NCI-H526 (cell line): ENCODE data around the gene FAM187B.
"Not testable (repeated sequence)": the region's sequence is repeated elsewhere in the genome, so short reads cannot be mapped to it uniquely, and the experiment has no call there.

Source experiments
- DNase-seq, 2 experiments: peaks; one replicate each; lab custom pipeline; 2025; lab: John Stamatoyannopoulos, UW

FAM187B gene

DNA sequence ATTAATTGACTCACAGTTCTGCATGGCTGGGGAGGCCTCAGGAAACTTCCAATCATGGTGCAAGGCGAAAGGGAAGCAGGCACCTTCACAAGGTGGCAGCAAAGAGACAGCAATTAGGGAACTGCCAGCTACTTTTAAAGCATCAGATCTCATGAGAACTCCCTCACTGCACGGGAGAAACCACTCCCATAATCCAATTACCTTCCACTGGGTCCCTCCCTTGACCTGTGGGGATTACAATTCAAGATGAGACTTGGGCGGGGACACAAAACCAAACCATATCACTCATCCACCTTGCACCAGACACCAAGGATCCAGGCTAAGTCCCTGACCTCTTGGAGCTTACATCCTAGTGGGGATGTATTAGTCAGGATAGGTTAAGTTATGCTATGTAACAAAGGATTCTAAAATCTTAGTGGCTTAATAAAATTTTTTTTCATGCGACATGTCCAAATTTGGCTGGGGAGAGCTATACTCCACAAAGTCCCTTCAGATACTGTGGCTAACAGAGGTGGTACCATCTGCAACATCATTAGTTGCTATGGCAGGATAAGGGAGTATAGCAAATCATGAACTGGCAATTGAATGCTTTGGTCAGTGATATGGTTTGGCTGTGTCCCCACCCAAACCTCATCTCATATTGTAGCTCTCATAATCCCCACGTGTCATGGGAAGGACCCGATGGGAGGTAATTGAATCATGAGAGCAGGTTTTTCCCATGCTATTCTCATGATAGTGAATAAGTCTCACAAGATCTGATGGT lies 8.3 kb upstream of the FAM187B start:
- peak in 1 of 2 experiments; percentile 38 for DNase-seq

DNA sequence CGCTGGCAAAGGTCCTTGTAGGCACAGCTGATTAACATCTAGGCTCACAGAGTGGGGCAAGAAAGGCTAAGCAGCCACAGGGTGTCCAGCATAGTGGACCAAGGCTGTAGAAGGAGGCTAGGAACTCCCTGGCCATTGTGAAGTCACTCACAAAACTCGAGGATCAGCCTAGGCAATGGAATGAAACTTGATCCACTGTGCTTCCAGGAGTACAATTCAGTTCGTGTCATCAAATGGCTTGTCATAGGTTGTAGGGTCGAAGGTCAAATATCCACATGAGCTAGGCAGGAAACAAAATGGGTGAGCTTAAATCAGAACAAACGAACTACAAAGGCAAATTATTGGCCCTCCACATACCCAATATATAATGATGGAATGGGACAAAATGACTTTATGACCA lies 4.4 kb upstream of the FAM187B start:
- no peak for DNase-seq

DNA sequence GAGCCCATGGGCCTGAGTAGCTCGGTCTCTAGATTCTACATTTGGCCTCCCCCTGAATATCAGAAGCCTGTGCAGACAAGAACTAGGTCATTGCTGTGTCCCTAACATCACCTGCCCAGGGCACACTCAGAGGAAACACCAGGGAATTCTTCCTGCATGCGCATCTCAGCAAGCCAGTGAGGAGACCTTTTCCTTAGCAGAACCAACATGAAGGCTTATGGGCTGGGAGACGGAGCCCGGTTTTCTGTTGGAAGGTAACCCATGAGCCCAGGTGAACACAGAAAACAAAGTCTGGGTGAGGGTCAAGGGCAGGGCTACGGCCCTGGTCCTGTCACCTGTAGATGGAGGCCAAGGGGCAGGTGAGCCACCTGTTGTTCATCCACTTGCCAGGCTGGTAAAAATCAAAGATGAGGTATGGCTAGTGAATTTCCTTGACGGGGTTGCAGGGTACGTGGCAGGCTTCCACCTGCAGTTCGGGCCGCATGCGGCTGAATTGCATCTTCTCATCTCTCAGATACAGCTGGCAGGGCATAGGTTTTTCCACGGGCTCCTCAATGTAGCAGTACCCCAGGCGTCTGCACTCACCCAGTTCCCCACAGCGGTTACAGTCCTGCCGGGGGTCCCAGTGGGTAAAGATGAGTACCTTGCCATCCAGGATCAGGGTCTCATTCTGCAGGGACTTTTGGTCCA lies 3.6 kb upstream of the FAM187B start:
- no peak for DNase-seq

DNA sequence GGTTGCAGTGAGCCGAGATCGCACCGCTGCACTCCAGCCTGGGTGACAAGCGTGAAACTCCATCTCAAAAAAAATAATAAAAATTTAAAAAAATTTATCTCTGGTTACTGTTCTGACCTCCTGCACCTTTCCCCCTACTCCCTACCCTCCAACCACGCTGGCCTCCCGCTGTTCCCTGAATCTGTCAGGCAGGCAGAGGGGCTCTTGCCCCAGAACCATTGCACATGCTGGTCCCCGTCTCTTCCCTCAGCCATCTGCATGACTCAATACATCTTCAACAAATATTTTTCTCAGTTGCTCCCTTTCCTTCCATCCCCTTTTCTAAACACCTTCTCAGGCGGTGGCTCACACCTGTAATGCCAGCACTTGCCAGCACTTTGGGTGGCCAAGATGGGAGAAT lies 1.1 kb upstream of the FAM187B start:
- DNase-seq: no peak

DNA sequence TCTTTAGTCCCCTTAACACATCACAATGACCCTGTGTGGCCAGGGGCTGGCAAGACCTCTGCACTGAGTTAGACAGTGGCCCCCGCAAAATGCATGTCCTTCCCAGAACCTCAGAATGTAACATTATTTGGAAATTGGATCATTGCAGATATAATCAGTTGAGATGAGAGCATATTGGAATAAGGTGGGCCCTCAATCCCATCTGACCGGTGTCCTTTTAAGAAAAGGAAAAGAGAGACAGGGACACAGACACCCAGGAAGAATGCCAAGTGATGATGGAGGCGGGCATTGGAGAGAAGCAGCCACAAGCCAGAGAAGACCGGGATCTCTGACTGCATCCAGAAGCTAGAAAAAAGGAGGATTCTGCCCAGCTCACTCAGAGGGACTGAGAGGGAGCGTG lies 1.8 kb downstream of the FAM187B start:
- DNase-seq: no peak

DNA sequence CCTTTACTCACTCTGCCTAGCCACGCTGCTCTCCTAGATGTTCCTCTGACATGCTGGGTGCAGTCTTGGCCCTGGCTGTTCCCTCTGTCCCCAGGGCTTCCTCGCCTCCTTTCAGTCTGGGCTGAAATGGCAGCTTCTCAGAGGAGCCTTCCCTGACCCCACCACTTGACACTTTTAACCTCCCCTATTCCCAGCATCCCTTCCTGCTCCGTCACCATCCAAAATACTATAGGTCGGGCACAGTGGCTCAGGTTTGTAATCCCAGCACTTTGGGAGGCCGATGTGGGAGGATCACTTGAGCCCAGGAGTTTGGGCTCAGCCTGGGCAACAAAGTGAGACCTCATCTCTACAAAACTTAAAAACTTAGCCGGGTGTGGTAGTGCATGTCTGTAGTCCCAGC lies 2.6 kb downstream of the FAM187B start:
- no peak for DNase-seq

DNA sequence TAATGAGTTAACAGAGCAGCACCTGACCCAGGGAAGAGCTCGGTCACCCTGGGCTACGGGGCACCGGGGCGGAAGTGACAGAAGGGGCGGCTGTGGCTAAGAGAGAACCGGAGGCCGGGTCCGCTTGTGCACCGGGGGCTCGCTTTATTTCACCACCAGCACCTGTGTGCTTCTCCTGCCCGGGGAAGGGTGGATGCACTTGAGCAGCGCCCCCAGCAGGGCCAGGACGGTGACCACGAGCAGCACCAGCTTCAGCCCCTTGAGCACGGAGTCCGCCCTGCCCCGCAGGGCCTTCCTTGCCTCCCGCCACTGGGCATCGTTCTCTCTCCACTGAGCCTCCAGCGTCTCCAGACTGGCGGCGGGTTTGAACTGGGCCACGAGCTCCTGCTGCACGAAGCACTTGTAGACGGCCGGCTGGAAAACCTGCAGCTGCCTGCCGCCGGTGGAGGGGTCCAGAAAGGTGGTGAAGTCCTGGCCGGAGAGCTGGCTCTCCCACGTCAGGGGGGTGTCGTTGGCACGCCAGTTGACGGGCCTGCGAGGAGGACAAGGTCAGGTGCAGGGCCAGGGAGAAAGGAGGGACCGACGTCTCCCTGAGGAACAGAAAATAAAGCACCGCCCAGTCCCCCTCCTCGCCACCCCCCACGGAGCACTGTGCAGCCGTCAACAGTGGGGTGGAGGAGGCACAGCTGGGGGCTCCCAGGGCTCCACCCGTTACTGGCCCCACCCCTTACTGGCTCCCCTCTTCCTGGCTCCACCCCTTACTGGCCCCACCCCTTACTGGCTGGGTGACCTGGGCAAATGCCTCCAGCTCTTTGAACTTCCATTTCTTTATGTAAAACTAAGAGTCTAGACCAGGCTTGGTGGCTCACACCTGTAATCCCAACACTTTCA lies 3.6 kb downstream of the FAM187B start:
- DNase-seq: no peak

DNA sequence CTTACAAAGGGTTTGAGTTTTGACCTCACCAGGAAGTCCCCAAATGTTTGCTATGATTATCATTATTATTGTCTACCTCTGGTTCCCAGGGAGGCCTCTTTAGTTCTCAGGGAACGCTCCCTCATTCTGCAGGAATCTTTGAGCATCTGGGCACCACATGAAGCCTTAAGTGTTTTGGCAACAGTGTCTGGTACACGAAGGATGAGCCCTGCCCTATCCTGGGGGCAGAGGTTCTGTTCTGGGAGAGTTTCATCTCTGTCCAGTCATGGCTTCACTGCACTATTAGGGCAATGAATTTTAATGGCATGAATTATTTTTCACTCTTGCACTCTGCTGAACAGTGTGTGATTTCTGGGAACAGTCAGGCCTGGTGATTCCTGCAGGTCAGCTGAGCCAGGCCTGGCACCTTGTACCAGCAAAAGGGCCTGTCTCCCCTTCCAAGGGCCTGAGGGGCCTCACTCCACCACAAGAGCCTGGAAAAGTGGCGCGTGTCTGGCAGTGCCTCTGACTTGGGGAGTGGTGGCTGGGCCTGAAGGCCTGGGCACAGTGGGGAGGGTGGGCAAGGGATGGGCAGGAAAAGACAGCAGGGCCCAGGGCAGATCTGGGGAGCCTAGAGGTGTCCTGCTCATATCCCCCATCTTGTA lies 4.6 kb downstream of the FAM187B start:
- no peak for DNase-seq

DNA sequence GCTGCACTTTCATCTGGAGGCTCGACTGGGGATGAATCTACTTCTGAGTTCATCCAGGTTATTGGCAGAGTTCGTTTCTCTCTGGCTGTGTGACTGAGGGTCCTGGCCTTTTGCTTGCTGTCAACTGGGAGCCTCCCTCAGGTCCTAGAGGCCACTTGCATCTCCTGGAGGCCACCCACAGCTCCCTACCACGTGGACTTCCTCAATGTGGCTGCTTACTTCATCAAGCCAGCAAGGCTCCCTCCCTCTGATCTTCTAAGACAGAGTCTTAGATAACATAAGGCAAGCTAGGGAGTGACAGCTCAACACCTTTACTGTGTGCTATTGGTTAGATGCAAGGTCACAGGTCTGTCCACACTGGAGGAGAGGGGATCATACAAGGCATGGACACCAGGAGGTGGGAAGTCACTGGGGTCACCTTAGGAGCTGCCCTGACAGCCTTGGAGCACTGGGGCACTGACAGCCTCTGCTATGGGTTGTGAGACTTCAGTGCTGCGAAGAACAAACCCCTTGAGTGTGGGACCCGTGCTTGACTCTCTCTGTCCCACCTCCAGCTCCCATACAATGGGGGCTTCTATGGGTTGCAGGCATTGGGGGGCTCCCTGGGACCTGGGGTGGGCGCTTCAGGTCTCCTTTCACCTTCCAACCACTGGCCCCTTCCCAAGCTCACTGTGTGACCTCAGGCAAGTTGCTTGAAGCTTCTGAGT lies 5.3 kb downstream of the FAM187B start:
- no peak for DNase-seq

DNA sequence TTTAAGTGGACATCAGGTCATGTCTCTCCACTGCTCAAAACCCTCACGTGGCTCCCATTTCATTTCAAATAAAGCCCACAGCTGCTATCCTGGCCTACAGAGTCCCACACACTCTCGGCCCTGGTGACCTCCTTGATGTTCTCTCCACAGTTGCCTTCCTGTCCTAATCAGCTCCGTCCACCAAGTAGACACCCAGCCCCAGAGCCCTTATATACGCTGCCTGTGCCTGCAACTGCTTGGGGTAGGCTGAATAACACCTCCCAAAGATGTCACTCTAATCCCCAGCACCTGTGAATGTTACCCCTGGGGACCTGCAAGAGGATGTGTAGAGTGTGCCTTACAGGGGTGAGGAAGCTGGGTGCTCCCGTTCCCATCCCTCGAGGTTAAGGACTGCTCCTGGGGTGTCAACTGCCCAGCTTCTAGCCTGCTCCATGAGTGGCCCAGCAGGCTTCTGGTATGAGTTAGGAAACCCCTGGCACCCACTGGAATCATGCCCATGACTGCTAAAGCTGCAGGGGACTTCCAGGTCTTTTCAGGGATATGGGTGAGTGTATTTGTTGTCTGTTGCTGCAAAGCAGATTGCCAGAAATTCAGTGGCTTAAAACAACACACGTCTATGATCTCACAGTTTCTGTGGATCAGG lies 6.0 kb downstream of the FAM187B start:
- no peak for DNase-seq

DNA sequence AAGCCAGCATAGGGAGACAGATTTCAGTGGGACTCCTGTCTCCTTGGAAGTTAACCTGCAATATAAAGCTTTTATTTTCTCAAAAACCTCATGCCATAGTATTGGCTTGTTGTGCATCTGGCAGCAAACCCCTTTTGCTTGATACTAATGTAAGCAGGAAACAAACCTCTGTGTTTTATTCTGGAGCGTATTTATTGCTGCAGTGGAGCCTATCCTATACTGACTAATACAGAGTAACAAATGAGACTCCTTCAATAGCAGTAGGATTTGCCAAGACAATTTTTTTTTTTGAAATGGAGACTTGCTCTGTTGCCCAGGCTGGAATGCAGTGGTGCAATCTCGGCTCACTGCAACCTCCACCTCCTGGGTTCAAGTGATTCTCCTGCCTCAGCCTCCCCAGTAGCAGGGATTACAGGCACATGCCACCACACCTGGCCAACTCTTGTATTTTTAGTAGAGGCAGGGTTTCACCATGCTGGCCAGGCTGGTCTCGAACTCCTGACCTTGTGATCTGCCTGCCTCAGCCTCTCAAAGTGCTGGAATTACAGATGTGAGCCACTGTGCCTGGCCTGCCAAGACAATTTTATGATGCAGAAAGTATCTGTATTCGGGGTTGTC lies 7.5 kb downstream of the FAM187B start:
- not testable (repeated sequence) for DNase-seq

DNA sequence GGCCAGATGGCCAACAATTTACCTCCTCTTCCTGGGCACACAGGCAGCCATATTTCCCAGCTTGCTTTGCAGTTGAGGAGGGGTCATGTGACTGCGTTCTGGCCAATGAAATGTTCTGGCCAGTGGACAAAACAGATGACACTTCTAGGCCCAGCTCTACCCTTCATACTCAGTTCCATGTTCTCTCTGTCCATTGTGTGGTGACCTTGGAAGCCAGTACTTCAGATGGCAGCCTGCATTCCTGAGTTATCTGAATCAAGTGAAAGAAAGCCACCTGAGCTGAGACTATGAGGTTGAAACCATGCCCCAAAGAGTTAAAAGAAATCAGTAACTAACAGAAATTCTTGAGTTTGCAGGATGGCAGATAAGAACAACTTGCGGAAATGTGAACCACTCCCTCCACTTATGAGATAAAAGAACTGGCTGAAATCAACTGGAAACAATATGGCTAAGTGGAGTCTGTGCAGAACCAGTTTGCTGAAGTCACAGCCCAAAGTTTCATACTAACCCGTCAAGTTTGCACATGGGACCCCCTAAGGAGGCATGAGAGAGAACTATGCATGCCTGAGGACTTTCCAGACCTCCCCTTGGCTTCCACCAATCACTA lies 8.1 kb downstream of the FAM187B start:
- no peak for DNase-seq

DNA sequence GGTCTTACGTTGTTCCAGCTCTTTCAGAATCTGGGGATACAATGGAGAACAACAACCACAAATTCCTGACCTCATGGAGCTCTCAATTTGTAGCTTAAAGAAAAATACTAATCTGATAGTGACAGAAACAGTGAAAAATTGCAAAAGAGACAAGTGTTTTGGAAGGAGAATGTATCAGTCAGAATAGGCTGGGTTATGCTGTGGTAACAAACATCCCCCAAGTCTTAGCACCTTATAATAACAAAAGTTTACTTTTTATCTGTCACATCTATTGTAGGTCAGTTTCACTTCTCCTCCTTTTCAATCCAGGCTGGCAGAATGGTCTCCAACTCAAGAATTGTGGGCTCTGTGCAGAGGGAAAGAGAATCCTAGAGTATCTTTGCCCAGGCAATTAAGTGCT lies 9.5 kb downstream of the FAM187B start:
- DNase-seq: no peak

DNA sequence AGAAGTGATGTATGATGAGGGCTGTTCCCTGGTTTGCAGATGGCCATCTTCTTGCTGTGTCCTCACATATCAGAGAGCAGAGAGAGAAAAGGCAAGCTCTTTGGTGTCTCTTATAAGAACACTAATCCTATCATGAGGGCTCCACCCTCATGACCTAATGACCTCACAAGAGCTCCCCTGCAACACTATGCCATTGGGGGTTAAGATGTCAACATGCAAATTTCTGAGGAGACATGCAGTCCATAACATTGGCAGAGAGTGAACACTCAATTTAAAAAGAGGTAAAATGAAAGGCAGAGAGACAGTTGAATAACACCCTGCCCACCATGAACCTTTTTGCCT lies 10.9 kb downstream of the FAM187B start:
- DNase-seq: no peak

DNA sequence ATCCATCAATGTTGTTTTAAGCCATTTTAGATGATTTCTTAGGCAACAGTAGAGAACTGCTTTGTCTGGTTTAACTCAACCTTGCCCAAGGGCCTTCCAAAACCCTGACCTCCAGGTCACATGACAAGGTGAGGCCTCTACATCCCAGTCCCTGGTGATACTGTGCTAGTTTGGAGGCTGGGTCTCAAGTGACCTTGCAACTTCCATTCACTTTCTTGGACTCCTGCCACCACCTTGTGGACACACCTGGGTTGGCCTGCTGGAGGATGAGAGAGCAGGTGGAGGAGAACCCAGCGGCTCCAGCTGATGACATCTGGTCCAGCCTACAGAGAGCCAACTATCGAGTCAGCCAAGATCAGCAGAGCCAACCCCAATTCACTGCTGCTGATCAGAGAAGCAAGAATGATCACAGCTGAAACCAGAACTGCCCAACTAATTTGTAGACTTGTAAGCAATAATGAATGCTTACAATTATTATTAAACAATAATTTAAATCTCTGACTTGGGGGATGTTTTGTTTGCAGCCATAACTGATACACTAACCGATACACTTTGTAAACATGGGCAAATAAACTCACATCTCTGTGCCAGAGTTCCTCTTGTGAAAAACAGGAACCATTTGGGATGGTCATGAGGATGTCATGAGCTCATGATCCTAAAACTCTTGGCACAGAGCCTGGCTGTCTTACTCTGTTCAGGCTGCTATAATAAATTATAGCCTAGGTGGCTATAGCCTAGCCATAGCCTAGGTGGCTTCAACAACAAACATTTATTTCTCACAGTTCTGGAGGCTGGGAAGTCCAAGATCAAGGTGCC lies 11.5 kb downstream of the FAM187B start:
- DNase-seq: peak in 1 of 2 experiments; percentile 26

DNA sequence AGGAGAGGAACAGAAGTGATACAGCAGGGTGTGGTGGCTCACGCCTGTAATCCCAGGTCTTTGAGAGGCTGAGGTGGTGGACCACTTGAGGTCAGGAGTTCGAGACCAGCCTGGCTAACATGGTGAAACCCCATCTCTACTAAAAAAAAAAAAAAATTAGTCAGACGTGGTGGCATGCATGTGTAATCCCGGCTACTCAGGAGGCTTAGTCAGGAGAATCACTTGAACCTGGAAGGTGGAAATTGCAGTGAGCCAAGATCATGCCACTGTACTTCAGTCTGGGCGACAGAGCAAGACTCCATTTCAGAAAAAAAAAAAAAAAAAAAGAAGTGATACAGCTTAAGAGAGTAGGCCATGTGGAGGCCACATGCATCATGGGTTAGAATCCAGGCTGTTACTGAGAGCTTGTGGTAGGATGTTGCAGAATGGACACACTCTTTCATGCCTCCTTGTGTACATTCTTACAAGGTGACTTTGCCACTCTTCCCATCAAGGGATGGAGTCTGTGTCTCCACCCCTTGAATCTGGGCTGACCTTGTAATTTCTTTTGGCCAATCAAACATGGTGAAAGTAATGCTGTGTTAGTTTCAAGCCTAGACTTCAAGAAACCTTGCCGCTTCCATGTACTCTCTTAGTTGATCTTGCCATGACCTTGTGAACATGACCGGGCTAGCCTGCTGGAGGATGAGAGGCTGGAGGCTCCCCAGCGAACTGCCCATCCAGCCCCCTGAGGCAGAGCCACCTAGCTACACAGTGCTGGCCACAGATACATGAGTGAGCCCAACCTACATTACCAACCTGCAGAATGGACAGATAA lies 12.3 kb downstream of the FAM187B start:
- no peak for DNase-seq

DNA sequence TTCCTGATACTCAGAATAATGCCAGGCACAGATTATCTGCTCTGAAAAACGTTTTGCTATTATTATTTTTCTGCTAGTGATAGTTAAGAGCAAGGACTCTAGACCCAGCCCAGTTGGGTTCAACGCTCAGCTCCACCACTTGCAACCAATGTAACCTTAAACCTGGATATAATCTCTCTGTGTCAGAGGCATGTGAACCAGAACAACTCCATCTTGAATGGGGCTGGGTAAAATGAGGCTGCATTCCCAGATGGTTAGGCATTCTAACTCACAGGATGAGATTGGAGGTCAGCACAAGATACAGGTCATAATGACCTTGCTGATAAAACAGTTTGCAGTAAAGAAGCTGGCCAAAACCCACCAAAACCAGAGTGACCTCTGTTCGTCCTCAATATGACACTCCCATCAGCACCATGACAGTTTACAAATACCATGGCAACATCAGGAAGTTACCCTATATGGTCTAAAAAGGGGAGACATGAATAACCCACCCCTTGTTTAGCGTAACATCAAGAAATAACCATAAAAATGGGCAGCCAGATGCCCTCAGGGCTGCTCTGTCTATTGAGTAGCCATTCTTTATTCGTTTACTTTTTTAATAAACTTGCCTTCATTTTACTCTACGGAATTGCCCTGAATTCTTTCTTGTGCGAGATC lies 13.6 kb downstream of the FAM187B start:
- no peak for DNase-seq
